Measurements from ENCODE around the gene LCE1C. TPM values are rescaled to one million over a fixed set of nuclear protein-coding genes. Genes with fewer than 3 reads are reported as not detected.

LCE1C gene
- total RNA-seq, 1 experiment from 2014 or later: not detected

DNA sequence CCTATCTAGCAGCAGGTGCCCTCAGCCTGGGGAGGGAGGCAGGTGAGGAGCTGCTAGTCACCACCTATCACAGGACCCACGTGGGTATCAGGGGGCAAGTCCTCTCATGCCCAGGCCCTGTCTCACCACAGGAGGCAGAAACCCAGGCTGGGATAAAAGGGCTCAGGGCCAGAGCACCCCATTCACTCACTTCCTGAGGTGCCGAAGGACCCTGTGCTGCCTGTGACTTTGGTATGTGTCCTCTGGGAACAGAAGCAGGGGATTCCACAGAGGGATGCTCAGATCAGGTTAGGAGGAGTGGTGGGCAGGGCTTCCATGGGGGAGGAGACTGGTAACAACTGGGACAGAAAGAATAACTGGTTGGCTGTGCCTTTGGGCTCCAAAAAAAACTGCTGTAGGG lies 20.4 kb downstream of the LCE1C start, which contains the start of gene LCE1E:
TSS of gene LCE1E (plus strand) at position 181 of the 400 bp plus-strand sequence. CDS start 1,043 bp downstream, outside the sequence.
- ChIA-PET CTCF (no interaction called here), POLR2A (no interaction called here)
- H3K4me1 Mint-ChIP-seq: no peaks in the 10 kb centered on the region
- H3K9me3 Mint-ChIP-seq: peaks cover 83% of the 10 kb centered on the region
- ATAC-seq (no peak), DNase-seq (ENCODE audit: low spot score) (no peak)
- H3K27me3 Mint-ChIP-seq (ENCODE audit: low read depth): peaks cover 13% of the 10 kb centered on the region
- H3K36me3 Mint-ChIP-seq: peaks cover 63% of the 10 kb centered on the region
- H3K27ac Mint-ChIP-seq: no peak within 1 kb of the TSS
- TF ChIP-seq KAT7 (CRISPR knock-in tag; IDR thresholded peaks at IDR 0.05; ENCODE audit: borderline replicate concordance) (no peak), CREM (CRISPR knock-in tag; IDR thresholded peaks at IDR 0.05) (no peak), MXD4 (CRISPR knock-in tag; IDR thresholded peaks at IDR 0.05; ENCODE audit: borderline replicate concordance) (no peak), MAX (CRISPR knock-in tag; IDR thresholded peaks at IDR 0.05) (no peak), ZNF138 (CRISPR knock-in tag; conservative IDR thresholded peaks at IDR 0.05) (no peak), ZNF671 (CRISPR knock-in tag; IDR thresholded peaks at IDR 0.05) (no peak), PRRX2 (CRISPR knock-in tag; IDR thresholded peaks at IDR 0.05) (no peak), GTF2I (CRISPR knock-in tag; conservative IDR thresholded peaks at IDR 0.05) (no peak), ZNF121 (CRISPR knock-in tag; IDR thresholded peaks at IDR 0.05) (no peak), ZNF281 (CRISPR knock-in tag; IDR thresholded peaks at IDR 0.05) (no peak), SP1 (CRISPR knock-in tag; conservative IDR thresholded peaks at IDR 0.05) (no peak), ERG (CRISPR knock-in tag; IDR thresholded peaks at IDR 0.05) (no peak), SMAD4 (CRISPR knock-in tag; IDR thresholded peaks at IDR 0.05) (no peak)
- TF ChIP-seq, protein P1, sequence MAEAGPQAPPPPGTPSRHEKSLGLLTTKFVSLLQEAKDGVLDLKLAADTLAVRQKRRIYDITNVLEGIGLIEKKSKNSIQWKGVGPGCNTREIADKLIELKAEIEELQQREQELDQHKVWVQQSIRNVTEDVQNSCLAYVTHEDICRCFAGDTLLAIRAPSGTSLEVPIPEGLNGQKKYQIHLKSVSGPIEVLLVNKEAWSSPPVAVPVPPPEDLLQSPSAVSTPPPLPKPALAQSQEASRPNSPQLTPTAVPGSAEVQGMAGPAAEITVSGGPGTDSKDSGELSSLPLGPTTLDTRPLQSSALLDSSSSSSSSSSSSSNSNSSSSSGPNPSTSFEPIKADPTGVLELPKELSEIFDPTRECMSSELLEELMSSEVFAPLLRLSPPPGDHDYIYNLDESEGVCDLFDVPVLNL (CRISPR knock-in tag; IDR thresholded peaks at IDR 0.05; ENCODE audit: borderline replicate concordance, low read depth): no peak
- TF ChIP-seq, protein P2, sequence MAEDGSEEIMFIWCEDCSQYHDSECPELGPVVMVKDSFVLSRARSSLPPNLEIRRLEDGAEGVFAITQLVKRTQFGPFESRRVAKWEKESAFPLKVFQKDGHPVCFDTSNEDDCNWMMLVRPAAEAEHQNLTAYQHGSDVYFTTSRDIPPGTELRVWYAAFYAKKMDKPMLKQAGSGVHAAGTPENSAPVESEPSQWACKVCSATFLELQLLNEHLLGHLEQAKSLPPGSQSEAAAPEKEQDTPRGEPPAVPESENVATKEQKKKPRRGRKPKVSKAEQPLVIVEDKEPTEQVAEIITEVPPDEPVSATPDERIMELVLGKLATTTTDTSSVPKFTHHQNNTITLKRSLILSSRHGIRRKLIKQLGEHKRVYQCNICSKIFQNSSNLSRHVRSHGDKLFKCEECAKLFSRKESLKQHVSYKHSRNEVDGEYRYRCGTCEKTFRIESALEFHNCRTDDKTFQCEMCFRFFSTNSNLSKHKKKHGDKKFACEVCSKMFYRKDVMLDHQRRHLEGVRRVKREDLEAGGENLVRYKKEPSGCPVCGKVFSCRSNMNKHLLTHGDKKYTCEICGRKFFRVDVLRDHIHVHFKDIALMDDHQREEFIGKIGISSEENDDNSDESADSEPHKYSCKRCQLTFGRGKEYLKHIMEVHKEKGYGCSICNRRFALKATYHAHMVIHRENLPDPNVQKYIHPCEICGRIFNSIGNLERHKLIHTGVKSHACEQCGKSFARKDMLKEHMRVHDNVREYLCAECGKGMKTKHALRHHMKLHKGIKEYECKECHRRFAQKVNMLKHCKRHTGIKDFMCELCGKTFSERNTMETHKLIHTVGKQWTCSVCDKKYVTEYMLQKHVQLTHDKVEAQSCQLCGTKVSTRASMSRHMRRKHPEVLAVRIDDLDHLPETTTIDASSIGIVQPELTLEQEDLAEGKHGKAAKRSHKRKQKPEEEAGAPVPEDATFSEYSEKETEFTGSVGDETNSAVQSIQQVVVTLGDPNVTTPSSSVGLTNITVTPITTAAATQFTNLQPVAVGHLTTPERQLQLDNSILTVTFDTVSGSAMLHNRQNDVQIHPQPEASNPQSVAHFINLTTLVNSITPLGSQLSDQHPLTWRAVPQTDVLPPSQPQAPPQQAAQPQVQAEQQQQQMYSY (CRISPR knock-in tag; IDR thresholded peaks at IDR 0.05): no peak
- no peak within 1 kb of the TSS for H3K4me3 Mint-ChIP-seq

DNA sequence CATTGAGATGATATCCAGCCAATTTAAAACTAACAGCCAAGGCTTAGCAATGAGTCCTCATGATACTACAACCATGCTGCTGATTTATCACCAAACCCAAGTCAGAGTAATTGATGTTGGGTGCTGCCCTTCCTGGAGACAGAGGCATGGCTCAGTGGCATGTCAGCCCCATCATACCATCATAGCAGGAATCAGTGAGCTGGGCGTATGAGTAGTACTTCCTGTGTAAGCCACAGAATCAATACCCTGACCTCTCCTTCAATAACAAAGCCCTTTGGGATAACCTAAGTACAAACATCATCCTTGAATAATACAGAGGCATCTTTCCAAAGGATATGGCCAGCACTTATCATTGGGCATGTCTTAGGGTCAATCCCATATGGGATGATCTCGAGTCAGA lies 23.4 kb downstream of the LCE1C start:
- Mint-ChIP-seq H3K9me3 (peaks cover 84% of the 10 kb centered on the region), H3K36me3 (peaks cover 65% of the 10 kb centered on the region), H3K4me3 (no peak overlapping the region), H3K27me3 (ENCODE audit: low read depth) (peaks cover 18% of the 10 kb centered on the region), H3K27ac (no peak overlapping the region), H3K4me1 (no peaks in the 10 kb centered on the region)
- TF ChIP-seq MXD4 (CRISPR knock-in tag; IDR thresholded peaks at IDR 0.05; ENCODE audit: borderline replicate concordance) (no peak), ARID4B (CRISPR knock-in tag; IDR thresholded peaks at IDR 0.05; ENCODE audit: borderline replicate concordance) (no peak), FOXP1 (CRISPR knock-in tag; IDR thresholded peaks at IDR 0.05; ENCODE audit: borderline replicate concordance) (no peak)
- DNase-seq (ENCODE audit: low spot score) (no peak), ATAC-seq (no peak)
- ChIA-PET POLR2A (no interaction called here), CTCF (no interaction called here)
